H9 (cell line): ENCODE data around the gene ARHGEF12. TPM values are rescaled to one million over a fixed set of nuclear protein-coding genes. Genes with fewer than 3 reads are reported as not detected.

Source experiments
- DNase-seq: peaks from one replicate; pipeline ENCODE4 v3.0.0-alpha.2; 2017
- H2AFZ ChIP-seq: one replicate; pipeline ENCODE4 v1.6.1; 2013; ENCODE audit warnings: mild to moderate bottlenecking, low read length, control low read depth, moderate library complexity
- H2AK5ac ChIP-seq: 2 replicates; pipeline ENCODE4 v1.6.1; 2013; ENCODE audit warnings: low read length, control low read depth, mixed read lengths; ENCODE audit not compliant: insufficient read length
- H2BK120ac ChIP-seq: one replicate; pipeline ENCODE4 v1.6.1; 2013; ENCODE audit warnings: low read depth, mild to moderate bottlenecking, low read length, control low read depth, inconsistent platforms; ENCODE audit not compliant: poor library complexity, severe bottlenecking
- H2BK12ac ChIP-seq: 2 replicates; pipeline ENCODE4 v1.6.1; 2013; ENCODE audit warnings: low read length, control low read depth, mixed read lengths, low read depth; ENCODE audit not compliant: insufficient read length
- H2BK15ac ChIP-seq: 2 replicates; pipeline ENCODE4 v1.6.1; 2013; ENCODE audit warnings: low read depth, low read length, control low read depth
- H2BK20ac ChIP-seq: one replicate; pipeline ENCODE4 v1.6.1; 2013; ENCODE audit warnings: low read depth, mild to moderate bottlenecking, low read length, control low read depth, inconsistent platforms; ENCODE audit not compliant: poor library complexity, severe bottlenecking
- H2BK5ac ChIP-seq: 2 replicates; pipeline ENCODE4 v1.6.1; 2013; ENCODE audit warnings: low read length, control low read depth, mixed read lengths; ENCODE audit not compliant: insufficient read length
- H3K14ac ChIP-seq: 2 replicates; pipeline ENCODE4 v1.6.1; 2013; ENCODE audit warnings: low read length, control low read depth; ENCODE audit not compliant: insufficient read depth
- H3K18ac ChIP-seq: 2 replicates; pipeline ENCODE4 v1.6.1; 2013; ENCODE audit warnings: low read depth, mild to moderate bottlenecking, mixed read lengths, low read length, control low read depth; ENCODE audit not compliant: insufficient read length
- H3K23ac ChIP-seq: 2 replicates; pipeline ENCODE4 v1.6.1; 2013; ENCODE audit warnings: low read length, control low read depth, mixed read lengths, low read depth; ENCODE audit not compliant: insufficient read length
- H3K23me2 ChIP-seq: 2 replicates; pipeline ENCODE4 v1.6.1; 2013; ENCODE audit warnings: low read depth, mild to moderate bottlenecking, mixed read lengths, low read length, control low read depth; ENCODE audit not compliant: insufficient read length, poor library complexity, severe bottlenecking
- H3K27ac ChIP-seq: 2 replicates; pipeline ENCODE4 v1.5.1; 2013; ENCODE audit warnings: low read length, control low read depth, mixed read lengths, low read depth; ENCODE audit not compliant: insufficient read length
- H3K27me3 ChIP-seq: 2 replicates; pipeline ENCODE4 v1.6.1; 2013; ENCODE audit warnings: low read length, control low read depth, inconsistent platforms; ENCODE audit not compliant: insufficient read depth
- H3K4ac ChIP-seq: 2 replicates; pipeline ENCODE4 v1.6.1; 2013; ENCODE audit warnings: low read depth, mild to moderate bottlenecking, control low read depth, inconsistent platforms, low read length, moderate library complexity
- H3K4me1 ChIP-seq: 2 replicates; pipeline ENCODE4 v1.6.1; 2013; ENCODE audit warnings: low read length, control low read depth, inconsistent platforms; ENCODE audit not compliant: insufficient read depth
- H3K4me2 ChIP-seq: 2 replicates; pipeline ENCODE4 v1.6.1; 2013; ENCODE audit warnings: low read length, control low read depth, mixed read lengths; ENCODE audit not compliant: insufficient read length, insufficient read depth
- H3K56ac ChIP-seq: 2 replicates; pipeline ENCODE4 v1.6.1; 2013; ENCODE audit warnings: low read depth, mild to moderate bottlenecking, mixed read lengths, low read length, control low read depth; ENCODE audit not compliant: insufficient read length
- H3K79me1 ChIP-seq: 2 replicates; pipeline ENCODE4 v1.6.1; 2013; ENCODE audit warnings: low read depth, mild to moderate bottlenecking, moderate library complexity, low read length, control low read depth, inconsistent platforms; ENCODE audit not compliant: insufficient read depth, poor library complexity, severe bottlenecking
- H3K79me2 ChIP-seq: 2 replicates; pipeline ENCODE4 v1.6.1; 2013; ENCODE audit warnings: low read length, control low read depth, inconsistent platforms; ENCODE audit not compliant: insufficient read depth
- H3K9ac ChIP-seq: 2 replicates; pipeline ENCODE4 v1.6.1; 2013; ENCODE audit warnings: low read length, control low read depth, mixed read lengths; ENCODE audit not compliant: insufficient read length; ENCODE audit errors: extremely low read depth
- H3K9me3 ChIP-seq: one replicate; pipeline ENCODE4 v1.6.1; 2013; ENCODE audit warnings: low read depth, low read length, inconsistent platforms; ENCODE audit not compliant: control insufficient read depth
- H3T11ph ChIP-seq: one replicate; pipeline ENCODE4 v1.6.1; 2013; ENCODE audit warnings: mild to moderate bottlenecking, low read length, control low read depth, inconsistent platforms
- H4K20me1 ChIP-seq: one replicate; pipeline ENCODE4 v1.6.1; 2013; ENCODE audit not compliant: control insufficient read depth, insufficient read length, insufficient read depth
- H4K5ac ChIP-seq: 2 replicates; pipeline ENCODE4 v1.6.1; 2013; ENCODE audit warnings: low read depth, mild to moderate bottlenecking, mixed read lengths, low read length, control low read depth; ENCODE audit not compliant: insufficient read length
- H4K8ac ChIP-seq: replicated peaks from 2 replicates; pipeline ENCODE4 v1.6.1; 2013; ENCODE audit warnings: low read length, control low read depth, mixed read lengths, low read depth; ENCODE audit not compliant: insufficient read length
- H4K91ac ChIP-seq: 2 replicates; pipeline ENCODE4 v1.6.1; 2013; ENCODE audit warnings: low read depth, mild to moderate bottlenecking, moderate library complexity, mixed read lengths, low read length, control low read depth; ENCODE audit not compliant: insufficient read length
- H3K27ac Mint-ChIP-seq, 3 experiments: 2 replicates in 2 of 3; 3 replicates in 1 of 3; pipeline ENCODE4 v1.8.0; 2020 to 2021; ENCODE audit warnings: mixed read lengths in 3 of 3, mild to moderate bottlenecking in 1 of 3, moderate library complexity in 1 of 3
- H3K27me3 Mint-ChIP-seq: 2 replicates; pipeline ENCODE4 v1.8.0; 2021; ENCODE audit warnings: low read depth, mild to moderate bottlenecking, moderate library complexity, mixed read lengths
- H3K36me3 Mint-ChIP-seq, 3 experiments: 2 replicates in 2 of 3; 3 replicates in 1 of 3; pipeline ENCODE4 v1.8.0; 2020 to 2021; ENCODE audit warnings: low read depth in 3 of 3, mixed read lengths in 3 of 3; ENCODE audit not compliant: insufficient read depth in 1 of 3
- H3K4me1 Mint-ChIP-seq, 2 experiments: 2 replicates each; pipeline ENCODE4 v1.8.0; 2020; ENCODE audit warnings: mixed read lengths in 2 of 2
- H3K4me3 Mint-ChIP-seq, 2 experiments: 2 replicates in 1 of 2; 3 replicates in 1 of 2; pipeline ENCODE4 v1.8.0; 2020 to 2021; ENCODE audit warnings: mild to moderate bottlenecking in 2 of 2, mixed read lengths in 2 of 2, moderate library complexity in 1 of 2
- H3K9me3 Mint-ChIP-seq, 2 experiments: 2 replicates in 1 of 2; 3 replicates in 1 of 2; pipeline ENCODE4 v1.8.0; 2020; ENCODE audit warnings: mild to moderate bottlenecking in 2 of 2, mixed read lengths in 2 of 2, moderate library complexity in 1 of 2
- WGBS: extraction: QIAGEN DNeasy Blood & Tissue Kit; methylation state at CpG from one replicate; pipeline ENCODE4 v1.1.7; 2013; ENCODE audit warnings: missing lambda C conversion rate, low lambda C conversion rate, mixed read lengths; ENCODE audit not compliant: insufficient read length; ENCODE audit errors: extremely low coverage; 5-methylcytosine and 5-hydroxymethylcytosine counted together
- total RNA-seq: library from RNA; stranded (reverse); gene quantifications from 2 replicates; pipeline ENCODE4 v1.2.1, GENCODE V29; 2021
- TF ChIP-seq, protein P1 (sequence below): fragments of 200-600 bp; sonication (generic); conservative IDR thresholded peaks from 3 replicates; pipeline ENCODE4 v1.8.0; 2021; ENCODE audit warnings: antibody characterized with exemption, mild to moderate bottlenecking

Gene ARHGEF12
- total RNA-seq, 1 experiment from 2014 or later, result 27.0 TPM

- Histone ChIP-seq H3K4ac (no peak overlapping the region), H3K4me2 (no peak overlapping the region), H2BK120ac (no peak overlapping the region), H3K23ac (no peak overlapping the region), H3K4me1 (no peaks in the 10 kb centered on the region), H3K79me2 (peaks cover 2% of the 10 kb centered on the region; the same call in 1 of the 2 replicates), H4K20me1 (no peaks in the 10 kb centered on the region), H2BK20ac (no peak overlapping the region), H4K8ac (no peak overlapping the region), H3K27ac (no peak overlapping the region), H3T11ph (no peak overlapping the region), H2AK5ac (no peak overlapping the region), H3K23me2 (no peaks in the 10 kb centered on the region), H3K9ac (no peak overlapping the region), H2BK15ac (no peak overlapping the region), H3K27me3 (no peaks in the 10 kb centered on the region), H4K5ac (no peak overlapping the region), H3K9me3 (no peaks in the 10 kb centered on the region), H2BK5ac (no peak overlapping the region), H2AFZ (no peak overlapping the region), H3K14ac (no peak overlapping the region), H4K91ac (no peak overlapping the region), H3K18ac (no peak overlapping the region), H3K56ac (no peak overlapping the region), H3K79me1 (peaks cover 1% of the 10 kb centered on the region), H2BK12ac (no peak overlapping the region)
- Mint-ChIP-seq H3K27me3 (no peaks in the 10 kb centered on the region), H3K9me3 (peaks cover 26 to 32% of the 10 kb centered on the region in 2 experiments), H3K4me1 (peaks cover 12 to 16% of the 10 kb centered on the region in 2 experiments), H3K27ac (no peak overlapping the region), H3K36me3 (peaks cover 24 to 38% (median 27%) of the 10 kb centered on the region in 3 experiments), H3K4me3 (no peak overlapping the region)
- no peak for DNase-seq
- TF ChIP-seq, protein P1, sequence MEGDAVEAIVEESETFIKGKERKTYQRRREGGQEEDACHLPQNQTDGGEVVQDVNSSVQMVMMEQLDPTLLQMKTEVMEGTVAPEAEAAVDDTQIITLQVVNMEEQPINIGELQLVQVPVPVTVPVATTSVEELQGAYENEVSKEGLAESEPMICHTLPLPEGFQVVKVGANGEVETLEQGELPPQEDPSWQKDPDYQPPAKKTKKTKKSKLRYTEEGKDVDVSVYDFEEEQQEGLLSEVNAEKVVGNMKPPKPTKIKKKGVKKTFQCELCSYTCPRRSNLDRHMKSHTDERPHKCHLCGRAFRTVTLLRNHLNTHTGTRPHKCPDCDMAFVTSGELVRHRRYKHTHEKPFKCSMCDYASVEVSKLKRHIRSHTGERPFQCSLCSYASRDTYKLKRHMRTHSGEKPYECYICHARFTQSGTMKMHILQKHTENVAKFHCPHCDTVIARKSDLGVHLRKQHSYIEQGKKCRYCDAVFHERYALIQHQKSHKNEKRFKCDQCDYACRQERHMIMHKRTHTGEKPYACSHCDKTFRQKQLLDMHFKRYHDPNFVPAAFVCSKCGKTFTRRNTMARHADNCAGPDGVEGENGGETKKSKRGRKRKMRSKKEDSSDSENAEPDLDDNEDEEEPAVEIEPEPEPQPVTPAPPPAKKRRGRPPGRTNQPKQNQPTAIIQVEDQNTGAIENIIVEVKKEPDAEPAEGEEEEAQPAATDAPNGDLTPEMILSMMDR, result no peak
- WGBS, result no CpG with 5 or more reads among the region's 3 CpGs
These were observed 42.3 kb downstream of the ARHGEF12 start for GRCh38 chr11:120378474-120378873.
